Lower leg skin (tissue), 4 donors: ENCODE measurements around the gene RCN2. TPM values are rescaled to one million over a fixed set of nuclear protein-coding genes. Genes with fewer than 3 reads are reported as not detected.
"Not testable (repeated sequence)": the region's sequence is repeated elsewhere in the genome, so short reads cannot be mapped to it uniquely, and the experiment has no call there.

Experiments used
- DNase-seq, 2 donors: peaks; one replicate each; pipeline ENCODE4 v3.0.0-alpha.2; 2019; ENCODE audit warnings: low spot score in 2 of 2
- H3K4me3 ChIP-seq: fragments of 200-600 bp; sonication (generic); 2 replicates; pipeline ENCODE4 v1.5.1; 2017; ENCODE audit warnings: mild to moderate bottlenecking, low read depth; ENCODE audit not compliant: poor library complexity, severe bottlenecking
- POLR2A ChIP-seq, 2 donors: fragments of 450-650 bp; IDR thresholded peaks; one replicate each; pipeline ENCODE4 v1.6.1; 2016 to 2017; ENCODE audit warnings: antibody characterized with exemption in 2 of 2, mild to moderate bottlenecking in 1 of 2, moderate library complexity in 1 of 2
- WGBS, 2 donors: methylation state at CpG; one replicate each; pipeline ENCODE4 v1.1.5; 2018; 5-methylcytosine and 5-hydroxymethylcytosine counted together
- intact Hi-C: fragments of 100-400 bp; cut with DNase I; formaldehyde crosslinking; loops from one replicate; pipeline ENCODE4 v1.15.0; 2023; ENCODE audit warnings: low total_unique reads
- total RNA-seq, 4 donors: library from RNA; depleted of rRNA; stranded (reverse); fragments of >200 nt; gene quantifications; one replicate each; pipeline ENCODE4 v1.1.0, GENCODE V29; 2016
- TF ChIP-seq, protein P1 (sequence below), 3 donors: fragments of 450-650 bp; IDR thresholded peaks; one replicate each; pipeline ENCODE4 v1.5.1; 2016; ENCODE audit warnings: antibody characterized with exemption in 3 of 3, mild to moderate bottlenecking in 3 of 3, moderate library complexity in 2 of 3

The RCN2 gene
- total RNA-seq, 4 donors from 2014 or later: 21.4 to 29.2 (median 23.8) TPM

DNA sequence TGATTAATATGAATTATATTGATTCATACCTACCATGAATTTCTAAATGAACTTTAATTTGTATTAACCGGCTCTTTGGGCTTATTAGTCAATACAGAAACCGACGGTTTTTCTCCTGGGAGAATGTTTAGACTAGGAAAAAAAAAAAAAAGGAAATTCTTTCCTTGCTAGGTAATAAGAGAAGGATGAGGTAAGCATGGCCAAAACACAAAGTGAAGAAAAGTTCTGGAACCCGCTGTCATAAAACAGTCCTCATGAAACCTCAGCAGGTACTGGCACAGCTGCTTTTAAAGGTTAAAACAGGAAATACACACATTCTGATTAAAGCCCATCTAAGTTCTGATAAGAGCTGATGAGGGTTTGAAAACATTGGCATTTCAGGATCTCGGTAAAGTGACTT is 32.6 kb downstream of the RCN2 start:
- TF ChIP-seq, protein P1, sequence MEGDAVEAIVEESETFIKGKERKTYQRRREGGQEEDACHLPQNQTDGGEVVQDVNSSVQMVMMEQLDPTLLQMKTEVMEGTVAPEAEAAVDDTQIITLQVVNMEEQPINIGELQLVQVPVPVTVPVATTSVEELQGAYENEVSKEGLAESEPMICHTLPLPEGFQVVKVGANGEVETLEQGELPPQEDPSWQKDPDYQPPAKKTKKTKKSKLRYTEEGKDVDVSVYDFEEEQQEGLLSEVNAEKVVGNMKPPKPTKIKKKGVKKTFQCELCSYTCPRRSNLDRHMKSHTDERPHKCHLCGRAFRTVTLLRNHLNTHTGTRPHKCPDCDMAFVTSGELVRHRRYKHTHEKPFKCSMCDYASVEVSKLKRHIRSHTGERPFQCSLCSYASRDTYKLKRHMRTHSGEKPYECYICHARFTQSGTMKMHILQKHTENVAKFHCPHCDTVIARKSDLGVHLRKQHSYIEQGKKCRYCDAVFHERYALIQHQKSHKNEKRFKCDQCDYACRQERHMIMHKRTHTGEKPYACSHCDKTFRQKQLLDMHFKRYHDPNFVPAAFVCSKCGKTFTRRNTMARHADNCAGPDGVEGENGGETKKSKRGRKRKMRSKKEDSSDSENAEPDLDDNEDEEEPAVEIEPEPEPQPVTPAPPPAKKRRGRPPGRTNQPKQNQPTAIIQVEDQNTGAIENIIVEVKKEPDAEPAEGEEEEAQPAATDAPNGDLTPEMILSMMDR (IDR thresholded peaks at IDR 0.05): no peak
- no peak for TF ChIP-seq POLR2A (IDR thresholded peaks at IDR 0.05)
- 34 to 35% methylated on average over 5 of the region's 5 CpGs for WGBS, 2 donors
- no peak overlapping the region for H3K4me3 ChIP-seq
- no peak for DNase-seq
- intact Hi-C loops: no loop called here

DNA sequence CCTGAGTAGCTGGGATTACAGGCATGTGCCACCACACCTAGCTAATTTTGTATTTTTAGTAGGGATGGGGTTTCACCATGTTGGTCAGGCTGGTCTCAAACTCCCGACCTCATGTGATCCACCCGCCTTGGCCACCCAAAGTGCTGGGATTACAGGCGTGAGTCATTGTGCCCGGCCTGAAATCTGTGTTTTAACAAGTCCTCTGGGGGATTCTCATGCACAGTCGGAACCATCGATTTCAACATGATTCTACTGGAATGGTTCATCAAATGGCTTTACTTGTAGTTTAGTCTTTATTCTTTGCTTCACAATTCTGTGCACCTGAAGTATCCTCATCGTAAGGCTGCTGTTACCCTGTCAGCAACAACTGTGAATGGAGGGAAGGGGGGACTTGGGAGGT is 34.5 kb downstream of the RCN2 start:
- H3K4me3 ChIP-seq, DNase-seq, intact Hi-C loops: not testable (repeated sequence)
- WGBS, 2 donors: 37 to 60% methylated on average over 7 of the region's 7 CpGs

DNA sequence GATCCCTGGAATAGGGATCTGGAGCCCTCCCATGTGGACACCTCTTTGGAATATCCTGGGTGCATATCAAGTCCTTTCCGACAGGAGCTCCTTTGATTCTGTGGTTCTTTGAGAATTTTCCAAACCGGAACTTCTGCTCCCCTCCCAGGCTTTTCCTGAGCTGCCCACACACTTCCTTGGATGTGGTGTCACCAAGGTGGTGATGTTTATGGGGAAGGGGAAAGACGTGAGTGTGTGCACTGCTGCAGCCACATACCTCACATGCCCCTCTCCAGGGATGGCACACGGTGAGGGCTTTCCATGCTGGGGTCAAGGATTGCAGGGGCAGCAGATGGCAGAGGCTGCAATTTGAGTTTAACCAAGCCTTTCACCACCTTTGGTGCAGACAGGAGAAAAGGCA is 35.5 kb downstream of the RCN2 start:
- WGBS, 2 donors: 36 to 48% methylated on average over 4 of the region's 4 CpGs

DNA sequence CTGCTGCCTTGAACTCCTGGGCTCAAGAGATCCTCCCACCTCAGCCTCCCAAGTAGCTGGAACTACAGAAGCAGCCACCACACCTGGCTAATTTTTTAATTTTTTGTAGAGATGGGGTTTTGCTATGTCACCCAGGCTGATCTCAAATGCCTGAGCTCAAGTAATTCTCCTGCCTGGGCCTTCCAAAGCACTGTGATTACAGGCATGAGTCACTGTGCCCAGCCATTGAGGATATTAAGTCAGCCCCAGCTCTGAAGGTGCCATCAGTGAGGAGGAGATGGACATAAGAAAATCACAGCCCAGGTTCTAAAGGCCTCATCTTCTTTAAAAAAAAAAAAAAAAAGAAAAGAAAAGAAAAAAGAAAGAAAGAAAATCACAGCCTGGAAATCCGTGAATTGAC is 36.8 kb downstream of the RCN2 start:
- 75 to 81% methylated on average over 1 of the region's 1 CpG for WGBS, 2 donors
- intact Hi-C loops: no loop called here
- TF ChIP-seq POLR2A (IDR thresholded peaks at IDR 0.05): no peak
- TF ChIP-seq, protein P1 (IDR thresholded peaks at IDR 0.05): no peak
- DNase-seq: no peak
- H3K4me3 ChIP-seq: no peak overlapping the region

More for the DNA sequence above, 35.5 kb downstream of the RCN2 start:
- no peak for TF ChIP-seq POLR2A (IDR thresholded peaks at IDR 0.05)
- TF ChIP-seq, protein P1 (IDR thresholded peaks at IDR 0.05): no peak
- intact Hi-C loops: no loop called here
- no peak for DNase-seq
- H3K4me3 ChIP-seq: no peak overlapping the region

DNA sequence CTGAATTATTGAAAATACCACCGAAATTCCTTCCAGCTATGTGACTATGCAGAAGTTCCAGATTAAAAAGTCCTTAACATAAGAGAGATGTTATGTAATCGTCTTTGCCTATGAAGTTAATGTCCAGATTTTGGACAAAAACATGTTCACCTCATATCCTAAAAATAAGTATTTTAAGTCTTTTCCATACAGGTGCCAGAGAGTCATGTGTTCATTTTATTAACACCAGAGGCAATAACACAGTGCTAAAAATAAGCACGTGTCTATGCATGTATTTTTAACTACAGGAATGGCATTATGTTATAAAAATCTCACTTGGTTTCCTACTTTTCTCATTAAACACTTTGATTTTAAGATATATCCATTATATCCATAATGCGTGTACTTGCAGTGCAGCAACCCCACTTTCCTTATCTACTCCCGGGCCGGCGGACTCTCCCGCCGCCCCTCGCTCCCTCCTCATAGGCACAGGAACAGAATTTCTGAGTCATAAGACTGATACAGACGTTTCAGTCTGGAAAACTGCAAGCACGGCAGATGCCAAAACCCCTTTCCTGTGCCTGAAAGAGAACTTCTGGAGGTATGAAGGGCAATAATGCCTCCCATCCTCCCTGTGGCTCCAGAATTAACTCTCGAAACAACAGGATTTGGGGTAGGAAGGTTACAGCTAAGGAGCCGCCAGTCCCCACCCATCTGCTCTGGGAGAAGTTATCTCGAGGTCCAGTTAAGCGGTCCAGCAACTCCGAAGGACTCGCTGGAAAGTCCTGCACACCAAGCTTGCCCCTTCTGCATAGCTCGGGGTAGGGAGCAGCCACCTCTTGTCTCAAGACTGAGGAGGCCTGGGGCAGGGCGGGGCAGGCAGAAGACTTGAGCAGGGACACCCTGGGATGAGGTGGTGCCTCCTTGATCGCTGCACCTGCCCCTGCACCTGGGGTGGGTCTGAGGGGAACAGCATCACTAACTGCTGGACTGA is 41.1 kb downstream of the RCN2 start:
- no peak for DNase-seq
- H3K4me3 ChIP-seq: no peak overlapping the region
- WGBS, 2 donors: 31 to 40% methylated on average over 21 of the region's 21 CpGs
- TF ChIP-seq POLR2A (IDR thresholded peaks at IDR 0.05): no peak
- TF ChIP-seq, protein P1 (IDR thresholded peaks at IDR 0.05): no peak
- intact Hi-C loops: no loop called here

DNA sequence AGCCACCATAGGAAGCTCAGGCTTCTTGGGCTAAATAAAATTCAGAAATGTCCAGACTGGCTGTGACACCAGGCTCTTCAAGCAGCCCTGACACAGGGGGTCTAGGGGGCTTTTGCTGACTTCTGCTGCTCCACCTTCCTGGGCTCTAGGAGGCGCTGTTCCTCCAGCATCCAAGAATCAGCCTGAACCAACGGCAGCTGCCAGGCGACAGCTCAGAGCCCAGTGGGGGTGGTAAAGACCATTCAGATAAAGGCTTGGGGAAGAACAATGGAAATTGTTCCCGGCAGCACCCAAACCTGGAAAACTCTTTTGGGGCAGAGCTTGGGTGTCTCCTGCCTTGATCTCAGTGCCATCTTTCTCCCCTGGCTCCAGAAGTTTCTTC is 41.8 kb downstream of the RCN2 start:
- TF ChIP-seq, protein P1 (IDR thresholded peaks at IDR 0.05): no peak
- no peak for TF ChIP-seq POLR2A (IDR thresholded peaks at IDR 0.05)
- H3K4me3 ChIP-seq: no peak overlapping the region
- no peak for DNase-seq
- intact Hi-C loops: no loop called here
- 40 to 54% methylated on average over 4 of the region's 4 CpGs for WGBS, 2 donors
